Body of pancreas (tissue), 4 donors: ENCODE measurements around the gene LRRC7.

Experiments
- POLR2A ChIP-seq, 3 donors: fragments of 450-650 bp; IDR thresholded peaks; one replicate each; pipeline ENCODE4 v1.6.1; 2016; ENCODE audit warnings: antibody characterized with exemption in 3 of 3, mild to moderate bottlenecking in 2 of 3
- TF ChIP-seq, protein P1 (sequence below), 7 experiments: fragments of 450-650 bp in 4 of 7; fragments of 200-600 bp in 3 of 7; sonication (generic) in 3 of 7; IDR thresholded peaks; one replicate each; pipeline ENCODE4 v1.5.1; 2016 to 2019; ENCODE audit warnings: antibody characterized with exemption in 7 of 7

DNA sequence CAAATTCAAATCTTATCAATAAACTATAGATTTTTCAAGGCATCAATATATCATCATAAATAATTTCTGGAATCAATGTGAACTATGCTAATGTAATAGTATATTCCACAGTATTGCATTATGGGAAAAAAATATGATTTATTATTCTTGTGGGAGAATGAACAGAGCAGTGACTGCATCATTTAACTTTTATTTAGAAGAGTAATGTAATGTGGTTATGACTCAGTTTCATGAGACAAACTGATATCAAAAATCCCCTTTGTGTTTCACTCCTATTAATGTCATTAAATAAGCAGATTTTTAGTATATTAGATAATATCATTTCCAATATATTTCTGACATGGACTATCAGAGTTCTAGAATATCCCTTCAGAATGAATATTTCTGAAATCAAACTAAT lies 450.0 kb downstream of the LRRC7 start:
- TF ChIP-seq POLR2A (IDR thresholded peaks at IDR 0.05) = no peak
- TF ChIP-seq, protein P1, sequence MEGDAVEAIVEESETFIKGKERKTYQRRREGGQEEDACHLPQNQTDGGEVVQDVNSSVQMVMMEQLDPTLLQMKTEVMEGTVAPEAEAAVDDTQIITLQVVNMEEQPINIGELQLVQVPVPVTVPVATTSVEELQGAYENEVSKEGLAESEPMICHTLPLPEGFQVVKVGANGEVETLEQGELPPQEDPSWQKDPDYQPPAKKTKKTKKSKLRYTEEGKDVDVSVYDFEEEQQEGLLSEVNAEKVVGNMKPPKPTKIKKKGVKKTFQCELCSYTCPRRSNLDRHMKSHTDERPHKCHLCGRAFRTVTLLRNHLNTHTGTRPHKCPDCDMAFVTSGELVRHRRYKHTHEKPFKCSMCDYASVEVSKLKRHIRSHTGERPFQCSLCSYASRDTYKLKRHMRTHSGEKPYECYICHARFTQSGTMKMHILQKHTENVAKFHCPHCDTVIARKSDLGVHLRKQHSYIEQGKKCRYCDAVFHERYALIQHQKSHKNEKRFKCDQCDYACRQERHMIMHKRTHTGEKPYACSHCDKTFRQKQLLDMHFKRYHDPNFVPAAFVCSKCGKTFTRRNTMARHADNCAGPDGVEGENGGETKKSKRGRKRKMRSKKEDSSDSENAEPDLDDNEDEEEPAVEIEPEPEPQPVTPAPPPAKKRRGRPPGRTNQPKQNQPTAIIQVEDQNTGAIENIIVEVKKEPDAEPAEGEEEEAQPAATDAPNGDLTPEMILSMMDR (IDR thresholded peaks at IDR 0.05) = no peak
